Tongue (tissue), 2 donors: ENCODE measurements around the gene ADGRA1. TPM values are rescaled to one million over a fixed set of nuclear protein-coding genes. Genes with fewer than 3 reads are reported as not detected.
"Not testable (repeated sequence)": the region's sequence is repeated elsewhere in the genome, so short reads cannot be mapped to it uniquely, and the experiment has no call there.

Source experiments
- DNase-seq: peaks from one replicate; pipeline ENCODE4 v3.0.0-alpha.2; 2015
- total RNA-seq: library from RNA; depleted of rRNA; stranded (reverse); fragments of >200 nt; gene quantifications from one replicate; pipeline ENCODE4 v1.2.3, GENCODE V29; 2014

ADGRA1 gene
- total RNA-seq: 3.3 TPM

DNA sequence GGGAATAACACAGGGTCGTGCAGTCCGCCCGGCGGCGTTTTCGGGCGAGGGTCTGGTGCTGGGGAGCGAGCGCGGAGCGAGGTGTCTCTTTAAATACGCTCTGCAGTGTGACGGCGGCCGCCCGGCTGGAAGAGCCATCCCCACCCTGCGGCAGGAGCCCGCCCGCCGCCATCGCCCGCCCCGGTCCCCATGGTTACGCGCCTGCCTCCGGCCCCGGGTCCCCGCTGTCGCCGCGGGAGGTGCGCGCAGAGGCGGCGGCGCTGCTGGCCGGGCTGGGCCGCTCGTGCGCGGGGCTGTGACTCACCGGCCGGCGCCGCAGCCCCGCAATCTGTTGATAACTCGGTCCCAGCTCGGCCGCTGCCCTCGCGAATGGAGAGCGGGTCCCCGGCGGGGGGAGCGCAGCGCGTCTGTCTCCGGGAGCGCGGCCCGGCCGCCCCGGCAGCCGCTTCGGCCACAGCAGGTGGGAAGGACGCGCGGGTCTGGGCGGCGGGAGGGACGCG, at the start of gene ADGRA1:
Gene ADGRA1 (plus strand): TSS at position 246 of the 500 bp plus-strand sequence. CDS start 986 bp downstream, outside the sequence.
- peak; percentile 64 for DNase-seq

DNA sequence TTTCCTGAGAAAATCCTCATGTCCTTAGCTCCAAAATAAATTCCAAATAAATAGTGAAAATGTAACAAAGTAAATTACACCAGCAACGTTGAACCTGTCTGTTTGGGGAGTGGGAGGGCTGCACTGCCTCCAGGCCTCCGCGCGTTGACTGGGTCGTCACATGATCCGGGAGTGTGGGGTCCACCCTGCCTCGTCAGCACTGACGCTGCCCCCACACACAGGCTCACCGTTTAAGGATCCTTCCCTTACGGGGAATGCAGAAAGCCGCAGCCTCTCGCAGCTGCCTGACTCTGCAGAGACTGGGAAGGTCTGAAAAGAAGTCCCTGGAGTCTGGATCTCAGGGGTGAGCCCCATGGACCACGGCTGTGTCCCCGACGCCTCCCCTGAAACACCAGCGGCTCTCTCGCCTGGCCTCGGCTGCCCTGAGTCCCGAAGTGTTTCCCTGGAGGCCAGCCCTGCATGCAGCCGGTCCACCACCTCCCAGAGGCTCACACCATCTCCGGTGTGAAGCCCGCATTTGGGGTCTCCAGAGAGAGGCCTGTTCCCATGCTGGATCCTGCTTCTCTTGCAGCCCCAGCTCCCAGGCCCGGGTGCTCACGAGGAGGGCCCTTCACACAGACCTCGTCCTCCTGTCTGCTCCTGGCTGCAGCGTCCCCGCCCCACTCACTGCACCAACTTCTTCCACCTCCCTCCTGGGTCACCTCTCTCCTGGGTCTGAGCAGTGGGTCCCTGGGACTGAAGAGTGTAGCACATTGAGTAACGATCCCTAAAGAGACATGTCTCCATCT, 49.5 kb upstream of the ADGRA1 start:
- DNase-seq: peak; percentile 8

- peak; percentile 52 for DNase-seq
Observed at GRCh38 chr10:133039107-133039802, 48.5 kb upstream of the ADGRA1 start.

GRCh38 chr10:133039803-133040165, 47.9 kb upstream of the ADGRA1 start:
- no peak for DNase-seq

DNA sequence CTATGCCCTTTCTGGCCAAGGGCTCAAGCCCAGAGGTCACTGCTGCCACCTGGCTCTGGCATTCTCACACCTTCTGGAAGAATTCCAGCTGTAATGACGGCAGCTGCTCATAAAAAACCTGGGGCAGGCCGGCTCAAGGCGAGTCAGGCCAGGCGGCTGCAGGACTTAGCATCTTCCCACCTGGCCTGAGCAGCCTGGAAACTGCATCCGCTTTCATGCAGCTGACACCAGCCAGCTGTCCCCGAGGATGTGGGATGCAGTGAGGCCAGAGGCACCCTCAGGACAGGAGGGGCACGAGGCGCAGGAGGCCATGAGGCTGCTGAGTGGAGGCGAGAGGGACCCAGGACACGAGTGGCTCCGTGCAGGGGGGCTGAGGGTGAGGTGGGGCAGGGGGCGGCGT, 47.5 kb upstream of the ADGRA1 start:
- DNase-seq: peak; percentile 11

GRCh38 chr10:133041101-133041500, 46.6 kb upstream of the ADGRA1 start:
- no peak for DNase-seq

GRCh38 chr10:133042061-133042460, 45.7 kb upstream of the ADGRA1 start:
- DNase-seq: no peak

DNA sequence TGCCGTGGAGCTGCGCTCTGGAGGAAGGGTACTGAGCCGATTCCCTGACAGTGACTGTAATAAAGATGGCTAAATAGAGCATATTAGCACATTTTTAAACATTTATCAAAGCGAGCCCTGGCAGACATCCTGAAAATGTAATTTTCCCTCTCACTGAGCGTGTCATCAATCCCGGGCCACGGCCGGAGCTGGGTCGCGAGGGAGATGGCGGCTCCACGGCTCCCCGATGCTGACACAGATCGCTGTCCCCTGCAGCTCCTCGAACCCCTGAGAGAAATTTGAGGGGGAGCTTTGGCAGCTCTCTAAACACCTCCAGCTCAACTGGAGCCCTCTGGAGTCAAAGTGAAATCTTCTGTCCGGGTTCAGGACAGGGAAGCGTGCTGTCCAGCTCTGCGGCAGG, 44.9 kb upstream of the ADGRA1 start:
- DNase-seq: no peak

DNA sequence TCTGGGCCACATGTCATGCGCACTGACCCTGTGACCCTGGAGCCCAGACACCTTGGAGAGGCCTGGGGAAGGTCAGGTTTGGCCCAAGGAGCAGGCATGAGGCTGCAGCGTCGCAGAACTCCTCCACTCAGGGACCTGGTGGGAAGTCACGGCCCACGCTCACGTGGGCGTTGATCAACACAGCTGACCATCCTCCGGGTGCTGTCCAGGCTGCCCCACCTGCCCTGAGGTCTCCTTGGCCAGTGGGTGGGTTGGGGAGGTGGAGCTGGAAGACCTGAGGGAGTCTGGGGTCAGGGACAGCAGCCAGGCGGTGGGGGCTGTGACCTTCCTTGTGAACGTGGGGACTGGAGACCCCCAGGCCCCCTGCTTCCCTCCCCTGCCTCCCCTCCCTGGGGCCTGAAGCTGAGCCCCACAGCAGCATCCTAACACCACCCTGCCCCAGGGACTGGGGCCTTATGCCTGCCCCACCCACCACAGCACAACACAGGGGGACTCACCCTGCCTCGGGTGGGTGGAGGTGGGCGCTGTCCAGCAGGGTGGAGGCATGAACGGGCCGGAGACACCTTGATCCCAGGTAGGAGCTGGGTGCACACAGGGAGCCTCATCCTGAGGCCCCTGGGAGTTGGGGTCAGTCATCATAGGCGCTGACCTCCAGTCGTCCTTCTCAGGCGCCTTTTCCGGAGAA, 44.0 kb upstream of the ADGRA1 start:
- DNase-seq: no peak

GRCh38 chr10:133044401-133044811, 43.3 kb upstream of the ADGRA1 start:
- peak; percentile 44 for DNase-seq

DNA sequence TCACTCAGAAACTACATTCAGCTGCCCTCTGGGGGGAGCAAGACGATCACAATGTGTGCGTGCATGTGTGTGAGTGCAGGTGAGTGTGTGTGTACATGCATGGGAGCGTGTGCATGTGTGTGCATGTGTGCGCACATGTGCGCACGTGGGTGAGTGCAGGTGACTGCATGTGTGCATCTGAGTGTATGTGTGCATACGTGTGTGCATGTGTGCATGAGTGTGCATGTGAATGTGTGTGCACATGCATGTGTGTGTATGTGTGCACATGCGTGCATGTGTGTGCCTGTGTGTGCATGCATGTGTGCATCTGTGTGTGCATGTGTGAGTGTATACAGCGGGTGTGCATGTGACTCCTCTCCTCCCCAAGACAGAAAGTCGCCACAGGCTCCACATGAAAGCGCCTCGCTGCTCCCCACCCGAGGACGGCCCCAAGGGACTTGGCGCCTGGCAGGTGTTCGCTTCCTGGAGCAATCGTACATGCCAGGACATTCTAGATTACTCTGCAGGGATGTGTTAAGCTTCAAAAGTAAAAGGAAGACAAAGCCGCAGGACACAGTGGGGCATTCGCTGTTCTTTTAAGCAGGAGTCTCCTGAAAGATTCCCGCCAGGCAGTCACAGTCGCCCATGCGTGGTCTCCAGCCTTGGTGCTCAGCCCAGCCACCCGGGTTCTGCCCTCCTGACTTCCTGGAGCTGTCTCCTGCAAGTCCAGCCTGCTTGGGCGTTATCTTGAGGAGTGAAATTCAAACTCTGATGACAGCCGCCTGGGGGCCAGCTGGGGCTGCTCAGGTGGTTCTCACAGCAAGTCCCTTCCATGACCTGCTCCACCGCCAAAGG, 42.0 kb upstream of the ADGRA1 start:
- no peak for DNase-seq

- no peak for DNase-seq
Observed at GRCh38 chr10:133046390-133046765, 41.3 kb upstream of the ADGRA1 start.

GRCh38 chr10:133047526-133048123, 40.1 kb upstream of the ADGRA1 start:
- no peak for DNase-seq

DNA sequence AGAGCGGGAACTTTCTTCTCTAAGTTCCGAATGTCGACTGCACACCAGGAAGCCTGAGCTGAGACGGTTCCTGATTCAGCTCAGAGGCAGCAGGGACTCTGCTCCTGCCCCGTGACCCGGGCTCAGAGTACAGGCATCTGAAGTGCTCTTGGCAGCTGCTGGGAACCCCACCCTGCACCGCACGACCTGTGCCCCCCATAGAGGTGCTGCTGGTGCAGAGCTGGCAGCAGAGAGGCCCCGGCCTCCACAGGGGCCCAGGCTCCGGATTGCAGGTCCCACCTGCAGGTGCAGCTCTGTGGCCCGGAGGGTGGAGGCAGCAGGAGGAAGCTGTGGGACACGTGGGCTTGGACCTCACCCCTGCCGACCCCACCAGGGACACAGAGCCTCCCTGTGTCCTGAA, 39.5 kb upstream of the ADGRA1 start:
- peak; percentile 12 for DNase-seq

- DNase-seq: no peak
Observed at GRCh38 chr10:133048926-133049325, 38.8 kb upstream of the ADGRA1 start.

DNA sequence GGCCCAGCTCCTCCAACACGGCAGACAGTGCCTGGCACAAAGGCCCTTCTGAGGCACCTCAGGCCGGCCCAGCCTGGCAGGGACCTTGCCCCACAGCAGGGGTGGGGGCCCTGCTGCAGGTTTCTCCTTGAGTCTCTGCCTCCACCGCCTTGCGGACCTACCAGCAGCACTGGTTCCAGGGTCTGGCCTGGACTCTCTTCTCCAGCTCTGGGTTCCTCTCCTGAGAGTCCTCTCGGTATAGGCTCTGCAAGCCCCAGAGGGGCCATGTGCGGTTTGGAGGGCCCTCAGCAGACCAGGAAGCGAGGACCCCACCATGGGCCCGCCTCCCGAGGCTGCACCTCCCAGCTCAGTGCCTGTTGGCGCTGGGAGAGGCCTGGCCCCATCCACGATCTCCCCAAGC, 38.1 kb upstream of the ADGRA1 start:
- no peak for DNase-seq

- peak; percentile 54 for DNase-seq
Observed at GRCh38 chr10:133050371-133050770, 37.4 kb upstream of the ADGRA1 start.

DNA sequence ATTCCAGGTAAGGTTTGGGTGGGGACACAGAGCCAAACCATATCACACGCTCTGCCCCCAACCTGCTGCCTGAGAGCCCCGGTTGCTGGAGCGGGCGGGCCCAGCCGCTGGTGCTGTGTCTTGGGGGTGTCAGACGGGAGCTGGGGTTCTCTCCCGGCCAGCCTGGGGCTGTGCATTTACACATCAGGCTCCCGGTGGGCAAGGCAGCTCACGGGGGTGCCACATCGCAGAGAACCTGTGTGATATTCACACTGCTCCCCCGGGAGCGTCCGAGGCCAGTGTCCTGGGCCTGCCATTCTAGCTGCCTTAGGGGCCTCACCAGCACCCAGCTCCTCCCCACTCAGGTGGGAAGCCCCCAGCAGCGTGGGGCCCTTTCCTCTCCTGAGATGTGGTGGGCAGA, 35.6 kb upstream of the ADGRA1 start:
- no peak for DNase-seq

GRCh38 chr10:133053527-133054133, 34.1 kb upstream of the ADGRA1 start:
- DNase-seq: not testable (repeated sequence)

GRCh38 chr10:133055470-133055869, 32.3 kb upstream of the ADGRA1 start:
- no peak for DNase-seq

- DNase-seq: no peak
Observed at GRCh38 chr10:133056001-133056400, 31.7 kb upstream of the ADGRA1 start.
